Esophagus squamous epithelium (tissue), 4 donors: ENCODE data around the gene CASK.

Experiments
- POLR2A ChIP-seq, 4 donors: fragments of 450-650 bp; IDR thresholded peaks; one replicate each; pipeline ENCODE4 v1.6.1; 2017; ENCODE audit warnings: antibody characterized with exemption in 4 of 4, mild to moderate bottlenecking in 4 of 4, moderate library complexity in 3 of 4
- TF ChIP-seq, protein P1 (sequence below), 6 experiments: fragments of 450-650 bp in 4 of 6; fragments of 200-600 bp in 2 of 6; sonication (generic) in 2 of 6; IDR thresholded peaks; one replicate each; pipeline ENCODE4 v1.5.1; 2016 to 2019; ENCODE audit warnings: antibody characterized with exemption in 6 of 6, mild to moderate bottlenecking in 4 of 6, moderate library complexity in 4 of 6

DNA sequence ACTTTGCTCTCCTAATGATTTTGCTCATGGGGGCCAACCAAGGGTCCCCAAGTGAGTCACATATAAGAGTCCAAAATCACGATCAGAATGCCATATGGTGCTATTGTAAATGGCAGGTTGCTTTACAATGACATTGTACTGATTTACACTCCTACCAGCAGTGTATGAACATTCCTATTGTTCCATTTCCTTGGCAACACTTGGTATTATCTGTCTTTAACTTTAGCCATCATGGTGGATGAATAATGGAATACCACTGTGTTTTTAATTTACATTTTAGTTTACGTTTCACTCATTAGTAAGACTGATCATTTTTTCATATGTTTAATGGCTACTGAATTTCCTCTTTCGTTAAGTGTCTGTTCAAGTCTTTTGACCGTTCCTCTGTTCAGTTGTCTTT is 379.7 kb downstream of the CASK start:
- TF ChIP-seq POLR2A (IDR thresholded peaks at IDR 0.05): no peak
- TF ChIP-seq, protein P1, sequence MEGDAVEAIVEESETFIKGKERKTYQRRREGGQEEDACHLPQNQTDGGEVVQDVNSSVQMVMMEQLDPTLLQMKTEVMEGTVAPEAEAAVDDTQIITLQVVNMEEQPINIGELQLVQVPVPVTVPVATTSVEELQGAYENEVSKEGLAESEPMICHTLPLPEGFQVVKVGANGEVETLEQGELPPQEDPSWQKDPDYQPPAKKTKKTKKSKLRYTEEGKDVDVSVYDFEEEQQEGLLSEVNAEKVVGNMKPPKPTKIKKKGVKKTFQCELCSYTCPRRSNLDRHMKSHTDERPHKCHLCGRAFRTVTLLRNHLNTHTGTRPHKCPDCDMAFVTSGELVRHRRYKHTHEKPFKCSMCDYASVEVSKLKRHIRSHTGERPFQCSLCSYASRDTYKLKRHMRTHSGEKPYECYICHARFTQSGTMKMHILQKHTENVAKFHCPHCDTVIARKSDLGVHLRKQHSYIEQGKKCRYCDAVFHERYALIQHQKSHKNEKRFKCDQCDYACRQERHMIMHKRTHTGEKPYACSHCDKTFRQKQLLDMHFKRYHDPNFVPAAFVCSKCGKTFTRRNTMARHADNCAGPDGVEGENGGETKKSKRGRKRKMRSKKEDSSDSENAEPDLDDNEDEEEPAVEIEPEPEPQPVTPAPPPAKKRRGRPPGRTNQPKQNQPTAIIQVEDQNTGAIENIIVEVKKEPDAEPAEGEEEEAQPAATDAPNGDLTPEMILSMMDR (IDR thresholded peaks at IDR 0.05): no peak
